NCI-H1105 treated with DMSO at 0.1 percent for 48 hours (cell line): ENCODE results near the gene WFIKKN2.
A peak's percentile ranks its signal among the peaks of the same experiment; 100 is the strongest.

ENCODE experiments used
- DNase-seq: peaks from one replicate; lab custom pipeline; 2025; lab: John Stamatoyannopoulos, UW

WFIKKN2 gene

GRCh38 chr17:50836826-50837225 lies 1.4 kb downstream of the WFIKKN2 start:
- no peak for DNase-seq

DNA sequence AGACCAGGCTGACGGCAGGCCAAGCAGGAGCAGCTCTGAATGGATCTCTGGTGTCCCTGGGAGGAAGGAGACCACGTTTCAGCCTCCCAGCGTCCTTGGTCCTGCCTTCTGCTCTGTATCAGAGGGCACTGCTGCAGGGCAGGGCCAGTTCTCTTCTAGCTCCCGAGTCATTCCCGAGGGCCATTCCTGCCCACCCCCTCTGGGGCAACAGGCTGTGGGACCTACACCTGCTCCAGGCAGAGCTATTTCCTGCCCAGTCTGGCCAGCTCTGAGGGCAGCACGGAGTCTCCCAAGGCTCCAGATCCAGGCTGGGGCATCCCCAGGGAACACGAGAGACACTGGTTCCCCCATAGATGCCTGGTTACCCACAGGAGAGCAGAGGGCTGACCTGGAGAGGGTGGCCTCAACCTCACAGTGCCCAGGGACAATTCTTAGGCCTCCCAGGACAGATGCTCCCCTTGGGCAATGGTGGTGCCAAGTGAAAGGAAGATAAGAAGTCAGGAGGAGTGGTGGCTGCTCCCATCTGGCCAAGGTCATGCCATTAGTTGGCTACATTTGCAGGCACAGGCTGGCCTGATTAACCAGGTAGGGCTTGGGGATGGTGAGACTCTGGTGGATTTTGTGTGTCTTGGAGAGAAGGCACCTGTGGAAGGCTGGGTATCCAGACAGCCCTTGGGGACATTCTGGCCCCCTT lies 2.0 kb downstream of the WFIKKN2 start:
- no peak for DNase-seq

DNA sequence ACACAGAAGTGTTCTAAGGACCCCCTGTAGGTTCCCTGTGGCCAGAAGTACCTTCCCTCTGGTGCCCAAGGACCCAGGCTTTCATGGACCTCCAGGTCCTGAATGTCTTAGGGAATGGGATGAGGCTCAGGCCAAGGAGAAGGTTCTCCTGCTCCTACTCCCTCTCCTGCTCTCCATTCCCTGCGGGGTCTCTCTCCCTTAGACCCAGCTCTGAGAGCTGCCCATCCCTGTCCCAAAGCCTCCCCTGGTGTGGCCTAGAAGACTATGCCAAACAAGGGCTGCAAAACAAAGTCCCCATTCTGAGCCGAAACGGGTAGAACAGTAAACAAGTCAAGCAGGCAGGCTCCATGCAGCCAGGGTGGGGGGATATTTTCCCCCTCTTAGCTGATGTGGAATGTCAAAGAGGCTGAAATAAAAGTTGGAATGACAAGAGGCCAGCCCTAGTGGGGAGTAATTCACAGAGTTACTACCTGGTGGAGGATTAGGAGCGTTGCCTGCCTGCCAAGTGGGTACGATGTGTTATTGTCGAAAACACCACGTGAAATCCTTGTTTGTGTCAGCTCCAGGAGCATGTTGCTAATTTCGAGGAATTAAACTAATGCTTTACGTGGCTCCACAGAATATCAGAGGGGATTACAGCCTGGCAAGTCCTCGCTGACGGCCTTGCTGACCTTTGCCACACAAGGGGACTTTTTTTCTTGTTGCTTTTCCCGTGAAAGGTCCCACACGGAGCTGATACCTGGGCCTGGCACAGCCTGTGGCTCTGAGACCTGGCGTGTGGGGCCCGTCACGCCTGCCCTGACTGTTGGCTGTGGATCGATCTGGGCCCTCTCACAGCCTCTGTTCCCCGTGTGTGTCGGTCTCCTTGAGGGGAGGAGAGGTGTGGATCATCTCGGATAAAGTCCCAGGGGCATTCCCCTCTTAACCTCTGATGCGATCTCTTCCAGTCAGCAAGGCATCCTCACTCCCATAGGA lies 2.9 kb downstream of the WFIKKN2 start:
- no peak for DNase-seq

DNA sequence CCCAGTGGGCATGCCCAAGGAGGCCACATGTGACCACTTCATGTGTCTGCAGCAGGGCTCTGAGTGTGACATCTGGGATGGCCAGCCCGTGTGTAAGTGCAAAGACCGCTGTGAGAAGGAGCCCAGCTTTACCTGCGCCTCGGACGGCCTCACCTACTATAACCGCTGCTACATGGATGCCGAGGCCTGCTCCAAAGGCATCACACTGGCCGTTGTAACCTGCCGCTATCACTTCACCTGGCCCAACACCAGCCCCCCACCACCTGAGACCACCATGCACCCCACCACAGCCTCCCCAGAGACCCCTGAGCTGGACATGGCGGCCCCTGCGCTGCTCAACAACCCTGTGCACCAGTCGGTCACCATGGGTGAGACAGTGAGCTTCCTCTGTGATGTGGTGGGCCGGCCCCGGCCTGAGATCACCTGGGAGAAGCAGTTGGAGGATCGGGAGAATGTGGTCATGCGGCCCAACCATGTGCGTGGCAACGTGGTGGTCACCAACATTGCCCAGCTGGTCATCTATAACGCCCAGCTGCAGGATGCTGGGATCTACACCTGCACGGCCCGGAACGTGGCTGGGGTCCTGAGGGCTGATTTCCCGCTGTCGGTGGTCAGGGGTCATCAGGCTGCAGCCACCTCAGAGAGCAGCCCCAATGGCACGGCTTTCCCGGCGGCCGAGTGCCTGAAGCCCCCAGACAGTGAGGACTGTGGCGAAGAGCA lies 4.4 kb downstream of the WFIKKN2 start:
- no peak for DNase-seq

DNA sequence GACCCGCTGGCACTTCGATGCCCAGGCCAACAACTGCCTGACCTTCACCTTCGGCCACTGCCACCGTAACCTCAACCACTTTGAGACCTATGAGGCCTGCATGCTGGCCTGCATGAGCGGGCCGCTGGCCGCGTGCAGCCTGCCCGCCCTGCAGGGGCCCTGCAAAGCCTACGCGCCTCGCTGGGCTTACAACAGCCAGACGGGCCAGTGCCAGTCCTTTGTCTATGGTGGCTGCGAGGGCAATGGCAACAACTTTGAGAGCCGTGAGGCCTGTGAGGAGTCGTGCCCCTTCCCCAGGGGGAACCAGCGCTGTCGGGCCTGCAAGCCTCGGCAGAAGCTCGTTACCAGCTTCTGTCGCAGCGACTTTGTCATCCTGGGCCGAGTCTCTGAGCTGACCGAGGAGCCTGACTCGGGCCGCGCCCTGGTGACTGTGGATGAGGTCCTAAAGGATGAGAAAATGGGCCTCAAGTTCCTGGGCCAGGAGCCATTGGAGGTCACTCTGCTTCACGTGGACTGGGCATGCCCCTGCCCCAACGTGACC lies 5.0 kb downstream of the WFIKKN2 start:
- no peak for DNase-seq

DNA sequence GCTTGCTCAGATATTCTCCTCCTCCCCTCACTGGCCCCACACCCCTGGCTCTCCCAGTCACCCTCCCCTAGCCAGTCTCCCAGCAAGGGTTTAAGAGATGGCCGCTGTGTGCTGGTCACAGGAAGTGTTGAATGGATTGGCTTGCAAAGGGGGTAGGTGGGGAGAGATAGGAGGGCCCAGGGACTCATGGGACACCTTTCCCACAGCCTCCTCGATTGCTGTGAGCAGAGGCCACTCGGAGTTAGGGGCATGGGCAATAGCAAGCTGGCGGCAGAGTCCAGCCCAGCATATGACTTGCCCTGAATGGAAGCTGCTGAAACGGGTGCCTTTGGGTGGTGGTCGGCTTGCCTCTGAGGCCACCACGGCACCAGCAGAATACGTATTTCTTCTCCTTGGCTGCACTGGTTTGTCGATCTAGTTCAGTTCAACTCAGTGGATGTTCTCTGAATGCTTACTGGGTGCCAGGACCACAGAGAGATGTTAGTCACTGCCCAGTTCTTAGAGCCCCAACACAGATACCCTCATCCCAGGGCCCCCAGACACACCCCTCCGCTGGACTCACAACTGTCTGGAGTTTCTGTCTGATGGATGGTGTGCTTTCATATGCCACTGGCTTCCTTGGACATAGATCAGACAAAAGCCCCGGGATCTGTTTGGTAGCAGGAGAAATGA lies 6.0 kb downstream of the WFIKKN2 start:
- no peak for DNase-seq

- peak; percentile 51 for DNase-seq
Observed at GRCh38 chr17:50841949-50842354, 6.6 kb downstream of the WFIKKN2 start.

DNA sequence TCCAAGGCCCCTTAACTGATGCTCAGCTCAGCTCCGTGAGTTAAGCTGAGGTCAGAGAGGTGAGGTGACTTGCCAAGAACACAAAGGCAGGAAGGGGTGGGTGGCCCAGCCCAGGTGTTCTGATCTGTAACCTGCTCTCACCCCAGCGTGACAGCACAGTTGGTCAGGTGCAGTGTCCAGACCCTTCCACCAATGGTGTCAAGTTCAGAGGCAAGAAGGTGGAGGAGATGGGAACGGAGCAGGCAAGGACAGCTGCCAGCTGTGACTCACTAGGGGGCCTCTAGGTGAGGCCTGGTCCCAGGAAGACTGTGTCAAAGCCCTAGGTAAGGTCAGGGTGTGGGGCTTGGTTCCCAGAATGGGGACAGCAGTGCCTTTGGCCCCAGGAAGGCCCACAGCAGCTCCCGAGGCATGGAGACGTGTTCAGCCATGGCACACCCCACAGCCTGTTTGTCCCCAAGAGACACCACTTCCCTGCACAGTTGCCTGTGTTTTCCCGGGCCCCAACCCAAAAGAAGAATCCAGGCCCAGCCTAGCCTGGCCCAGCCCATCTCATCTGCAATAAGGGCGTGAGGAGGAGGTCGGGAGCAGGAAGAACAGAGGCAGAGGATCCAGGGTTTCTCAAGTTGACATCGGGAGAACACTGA lies 7.2 kb downstream of the WFIKKN2 start:
- DNase-seq = no peak

DNA sequence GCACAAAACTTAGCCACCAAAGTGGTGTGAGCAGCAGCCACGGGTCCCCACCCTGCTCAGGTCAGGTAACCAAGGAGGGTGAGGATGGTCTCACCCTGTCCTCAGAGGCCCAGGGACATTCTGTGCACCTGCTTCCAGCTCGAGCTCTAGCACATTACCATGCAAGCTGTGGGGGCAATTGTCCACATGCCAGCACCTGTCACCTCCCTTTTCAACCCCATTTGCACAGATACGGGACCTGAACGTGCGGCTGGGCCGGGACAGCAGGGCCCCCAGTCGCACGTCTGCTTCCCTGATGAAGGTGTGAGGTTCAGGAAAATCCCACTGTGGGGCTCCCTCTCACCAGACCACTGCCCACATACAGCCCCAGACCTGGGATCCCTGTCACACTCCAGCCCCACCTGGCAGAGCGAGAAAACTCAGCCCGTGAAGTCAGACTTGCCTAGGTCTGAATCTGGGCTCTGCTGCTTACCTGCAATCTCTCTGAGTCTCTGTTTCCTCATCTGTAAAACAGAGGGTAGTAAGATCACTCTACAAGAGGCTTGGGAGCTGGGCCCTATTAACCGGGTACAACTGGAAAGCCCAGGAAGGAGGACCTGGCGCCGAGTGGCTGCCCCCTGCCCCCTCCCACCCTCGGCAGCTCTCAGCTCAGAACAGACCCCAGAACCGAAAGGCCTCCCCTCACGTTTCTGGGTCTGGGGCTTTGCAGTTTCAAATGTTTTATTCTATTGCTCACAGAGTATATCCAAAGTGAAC lies 7.9 kb downstream of the WFIKKN2 start:
- DNase-seq = no peak

DNA sequence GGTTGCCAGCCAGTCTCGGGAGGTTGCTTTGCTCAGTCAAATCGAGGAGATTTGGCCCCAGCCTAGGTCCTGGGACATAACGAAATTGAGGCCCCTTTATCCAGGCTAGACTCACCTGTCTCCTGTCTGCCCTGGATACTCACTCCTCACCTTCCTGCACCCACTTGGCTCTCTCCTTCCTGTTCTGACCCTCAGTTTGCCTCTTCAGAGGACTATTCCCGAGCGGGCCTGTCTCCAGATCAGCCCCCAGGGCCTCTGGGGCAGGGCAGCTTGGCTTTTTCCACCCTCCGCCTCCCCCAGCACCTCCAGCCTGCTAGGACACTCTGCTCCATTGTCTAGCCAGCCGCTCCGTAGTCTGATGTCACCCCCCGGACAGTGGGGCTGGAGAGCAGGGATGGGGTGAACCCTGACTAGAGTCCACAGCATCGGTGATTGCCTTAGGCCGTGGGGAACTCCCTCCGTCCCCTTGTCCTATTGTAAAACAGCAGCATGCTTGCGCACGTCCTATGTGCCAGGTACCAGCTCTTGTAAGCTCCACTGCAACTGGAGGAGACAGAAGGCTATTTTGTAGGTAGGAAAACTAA lies 8.8 kb downstream of the WFIKKN2 start:
- no peak for DNase-seq

DNA sequence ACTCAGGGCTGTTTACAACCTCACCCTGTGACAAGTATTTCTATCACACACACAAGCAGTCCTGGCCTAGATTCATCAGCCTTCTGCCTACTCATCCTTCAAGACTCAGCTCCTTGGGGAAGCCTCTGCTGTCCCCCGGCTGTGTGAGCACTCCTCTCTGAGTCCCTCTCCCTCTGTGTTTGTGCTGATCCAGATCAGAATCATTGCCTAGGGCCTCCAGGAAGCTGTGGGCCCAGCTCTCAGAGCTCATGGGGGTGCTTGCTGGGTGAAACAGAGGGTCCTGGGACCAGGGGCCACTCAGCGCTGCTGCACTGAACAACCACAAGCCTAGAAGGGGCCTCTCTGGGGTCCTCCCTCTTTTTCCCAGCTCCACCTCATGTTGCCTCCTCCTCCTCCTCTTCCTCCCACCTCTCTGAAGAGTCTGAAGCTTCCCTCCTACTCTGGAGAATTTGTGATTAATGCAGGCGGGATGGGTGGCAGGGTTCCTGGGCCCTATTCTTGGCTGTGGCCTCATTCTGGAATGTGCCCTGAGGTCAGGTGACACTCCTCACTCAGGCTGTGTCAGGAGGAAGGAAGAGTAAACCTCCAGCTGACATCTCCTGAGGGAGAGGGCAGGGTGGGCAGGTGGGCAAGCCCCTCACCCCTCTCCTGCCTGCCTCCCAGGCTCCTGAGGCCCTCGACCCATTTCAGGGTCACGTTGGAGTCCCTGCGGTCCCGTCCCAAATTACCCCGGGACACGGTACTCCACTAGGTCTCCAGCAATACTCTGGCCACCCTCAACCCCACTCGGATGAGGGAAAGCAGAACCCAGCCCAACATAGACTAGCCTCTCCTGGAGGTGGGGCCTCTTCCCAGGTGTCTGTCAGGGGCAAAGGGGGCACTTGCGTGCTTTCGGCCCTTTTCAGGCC lies 10.1 kb downstream of the WFIKKN2 start:
- DNase-seq = no peak

DNA sequence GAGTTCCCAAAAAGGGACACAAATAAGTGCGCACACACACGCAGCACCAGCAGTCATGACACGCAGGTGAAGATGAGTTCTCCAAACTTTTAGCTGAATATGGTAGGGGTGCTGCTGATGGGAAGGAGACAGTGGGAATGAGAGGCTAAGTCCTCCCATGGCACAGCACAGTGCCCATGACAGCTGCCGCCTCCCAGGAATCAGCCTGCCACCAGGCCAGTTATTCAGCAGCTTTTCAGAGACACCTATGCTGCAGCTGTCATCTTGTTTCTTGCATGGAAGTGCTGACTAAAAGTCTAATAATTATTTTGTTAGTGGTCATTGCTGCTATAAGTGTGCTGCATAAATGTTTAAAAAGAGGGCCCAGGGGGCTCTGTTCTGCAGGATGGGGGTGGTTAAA lies 12.2 kb downstream of the WFIKKN2 start:
- no peak for DNase-seq

DNA sequence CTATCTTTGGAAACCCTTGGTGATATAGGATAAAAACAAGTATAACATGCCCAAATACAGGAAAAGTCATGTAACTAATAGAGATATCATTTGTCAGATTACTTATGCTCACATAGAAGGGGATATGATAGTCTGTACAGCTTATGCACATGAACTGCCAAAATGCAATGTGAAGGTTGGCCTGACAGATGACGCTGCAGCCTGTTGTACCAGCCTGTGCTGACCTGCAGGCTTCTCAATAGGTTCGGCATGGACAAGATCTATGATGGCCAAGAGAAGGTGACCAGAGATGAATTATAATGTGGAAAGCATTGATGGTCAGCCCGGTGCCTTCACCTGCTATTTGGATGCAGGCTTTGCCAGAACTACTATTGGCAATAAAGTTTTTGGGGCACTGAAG lies 12.7 kb downstream of the WFIKKN2 start:
- no peak for DNase-seq

DNA sequence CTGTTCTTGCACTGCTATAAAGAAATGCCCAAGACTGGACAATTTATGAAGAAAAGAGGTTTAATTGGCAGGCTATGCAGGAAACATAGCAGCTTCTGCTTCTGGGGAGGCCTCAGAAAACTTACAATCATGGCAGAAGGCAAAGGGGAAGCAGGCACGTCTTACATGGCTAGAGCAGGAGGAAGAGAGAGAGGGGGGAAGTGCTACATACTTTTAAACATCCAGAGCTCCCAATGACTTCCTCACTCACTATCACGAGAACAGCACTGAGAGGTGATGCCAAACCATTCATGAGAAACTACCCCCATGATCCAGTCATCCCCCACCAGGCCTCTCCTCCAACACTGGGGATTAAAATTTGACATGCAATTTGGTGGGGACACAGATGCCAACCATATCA lies 13.3 kb downstream of the WFIKKN2 start:
- DNase-seq = no peak

- no peak for DNase-seq
Observed at GRCh38 chr17:50850640-50851039, 15.3 kb downstream of the WFIKKN2 start.

- DNase-seq = no peak
Observed at GRCh38 chr17:50853015-50853615, 17.7 kb downstream of the WFIKKN2 start.

GRCh38 chr17:50853781-50854180 lies 18.4 kb downstream of the WFIKKN2 start:
- DNase-seq = no peak

GRCh38 chr17:50855708-50856330 lies 20.4 kb downstream of the WFIKKN2 start:
- no peak for DNase-seq
